H1 (cell line): ENCODE results near the gene B3GLCT. TPM values are rescaled to one million over a fixed set of nuclear protein-coding genes. Genes with fewer than 3 reads are reported as not detected.

ENCODE experiments used
- CTCF ChIA-PET: fragments of 300-600 bp; sonication (Branson Sonifier 250); formaldehyde crosslinking; loops from one replicate; lab custom pipeline; 2021; ENCODE audit not compliant: partially characterized antibody; lab: Charles Lee
- POLR2A ChIA-PET: fragments of 300-600 bp; sonication (Branson Sonifier 250); formaldehyde crosslinking; loops from one replicate; lab custom pipeline; 2021; ENCODE audit warnings: inconsistent platforms; ENCODE audit not compliant: partially characterized antibody; lab: Charles Lee
- DNase-seq, 2 experiments: peaks; one replicate each; pipeline versions ENCODE4 v3.0.0 to v3.0.0-alpha.2; 2010 to 2022; ENCODE audit warnings: low spot score in 2 of 2, low read depth in 1 of 2, mixed read lengths in 1 of 2
- FAIRE-seq: peaks from 2 replicates; lab custom pipeline; 2011; peaks lifted over from hg19 to GRCh38; lab: Jason Lieb, UNC
- H2AFZ ChIP-seq: 2 replicates; pipeline ENCODE4 v1.8.1; 2012; ENCODE audit warnings: low read length, inconsistent platforms
- H2AK5ac ChIP-seq: 2 replicates; pipeline ENCODE4 v1.6.1; 2013; ENCODE audit warnings: low read depth, low read length
- H2BK120ac ChIP-seq: replicated peaks from 2 replicates; pipeline ENCODE3; 2013; ENCODE audit warnings: low read depth, low read length, inconsistent platforms
- H2BK12ac ChIP-seq: 2 replicates; pipeline ENCODE4 v1.6.1; 2013; ENCODE audit warnings: low read depth, low read length
- H2BK15ac ChIP-seq: 2 replicates; pipeline ENCODE4 v1.6.1; 2013; ENCODE audit warnings: low read length
- H2BK20ac ChIP-seq: 2 replicates; pipeline ENCODE4 v1.6.1; 2013; ENCODE audit warnings: low read length
- H2BK5ac ChIP-seq: 2 replicates; pipeline ENCODE4 v1.6.1; 2013; ENCODE audit warnings: low read depth, low read length
- H3K14ac ChIP-seq: 2 replicates; pipeline ENCODE4 v1.6.1; 2013; ENCODE audit warnings: inconsistent platforms; ENCODE audit not compliant: insufficient read length
- H3K18ac ChIP-seq: 2 replicates; pipeline ENCODE4 v1.6.1; 2013; ENCODE audit warnings: low read length; ENCODE audit errors: extremely low read depth
- H3K23ac ChIP-seq: 2 replicates; pipeline ENCODE4 v1.6.1; 2013; ENCODE audit warnings: inconsistent platforms; ENCODE audit not compliant: insufficient read length
- H3K23me2 ChIP-seq: 2 replicates; pipeline ENCODE4 v1.6.1; 2013; ENCODE audit warnings: low read depth, low read length
- H3K27ac ChIP-seq: 2 replicates; pipeline ENCODE4 v1.6.1; 2011; ENCODE audit warnings: low read depth, low read length, inconsistent platforms
- H3K27me3 ChIP-seq, 4 experiments: replicated peaks in 1 of 4; 1 replicate in 1 of 4; 2 replicates in 3 of 4; pipeline versions ENCODE4 v1.6.1 to v1.8.1; 2011 to 2013; ENCODE audit warnings: low read length in 3 of 4, mild to moderate bottlenecking in 3 of 4, inconsistent platforms in 2 of 4, mixed read lengths in 2 of 4, moderate library complexity in 1 of 4; ENCODE audit not compliant: control insufficient read depth in 3 of 4, insufficient read depth in 3 of 4; ENCODE audit errors: extremely low read depth in 1 of 4
- H3K36me3 ChIP-seq, 4 experiments: 2 replicates each; pipeline versions ENCODE4 v1.6.1 to v1.8.1; 2011 to 2013; ENCODE audit warnings: mild to moderate bottlenecking in 4 of 4, low read length in 3 of 4, moderate library complexity in 2 of 4, control low read depth in 1 of 4, inconsistent platforms in 1 of 4; ENCODE audit not compliant: insufficient read depth in 4 of 4, control insufficient read depth in 2 of 4
- H3K4ac ChIP-seq: replicated peaks from 2 replicates; pipeline ENCODE3; 2013; ENCODE audit warnings: low read length, low read depth, mixed read lengths, inconsistent platforms; ENCODE audit not compliant: insufficient read length
- H3K4me1 ChIP-seq, 4 experiments: replicated peaks in 1 of 4; 1 replicate in 1 of 4; 2 replicates in 3 of 4; pipeline versions ENCODE4 v1.6.1 to v1.8.1; 2011 to 2013; ENCODE audit warnings: low read length in 3 of 4, inconsistent platforms in 2 of 4, mixed read lengths in 1 of 4; ENCODE audit not compliant: insufficient read depth in 4 of 4, control insufficient read depth in 3 of 4
- H3K4me2 ChIP-seq, 2 experiments: 2 replicates each; pipeline versions ENCODE4 v1.6.1 to v1.8.1; 2011 to 2013; ENCODE audit warnings: low read depth in 2 of 2, low read length in 2 of 2, control low read depth in 1 of 2, inconsistent platforms in 1 of 2, mild to moderate bottlenecking in 1 of 2; ENCODE audit not compliant: insufficient read depth in 1 of 2
- H3K4me3 ChIP-seq, 4 experiments: fragments of 200-600, 300-600 bp in 1 of 4; sonication (generic), shearing (Covaris generic), sonication (Bioruptor Twin) in 1 of 4; 2 replicates each; pipeline versions ENCODE4 v1.5.1 to v1.8.1; 2011 to 2016; ENCODE audit warnings: low read length in 4 of 4, low read depth in 3 of 4, control low read depth in 2 of 4, inconsistent platforms in 2 of 4, mild to moderate bottlenecking in 2 of 4, mixed read lengths in 1 of 4, moderate library complexity in 1 of 4; ENCODE audit not compliant: insufficient read depth in 2 of 4; ENCODE audit errors: extremely low read depth in 1 of 4
- H3K56ac ChIP-seq: replicated peaks from 2 replicates; pipeline ENCODE3; 2013; ENCODE audit warnings: low read depth, mild to moderate bottlenecking, mixed read lengths, low read length, inconsistent platforms; ENCODE audit not compliant: insufficient read length
- H3K79me1 ChIP-seq: 2 replicates; pipeline ENCODE4 v1.6.1; 2013; ENCODE audit warnings: low read depth, low read length, control low read depth
- H3K79me2 ChIP-seq, 2 experiments: 2 replicates each; pipeline versions ENCODE4 v1.6.1 to v1.8.1; 2012 to 2013; ENCODE audit warnings: low read length in 2 of 2, mild to moderate bottlenecking in 2 of 2, inconsistent platforms in 1 of 2; ENCODE audit not compliant: insufficient read depth in 2 of 2, control insufficient read depth in 1 of 2
- H3K9ac ChIP-seq, 4 experiments: replicated peaks in 1 of 4; 1 replicate in 1 of 4; 2 replicates in 3 of 4; pipeline versions ENCODE4 v1.6.1 to v1.8.1; 2011 to 2013; ENCODE audit warnings: low read depth in 3 of 4, low read length in 3 of 4, control low read depth in 2 of 4, mild to moderate bottlenecking in 2 of 4, moderate library complexity in 2 of 4, inconsistent platforms in 1 of 4; ENCODE audit errors: extremely low read depth in 1 of 4
- H3K9me3 ChIP-seq, 2 experiments: 2 replicates each; pipeline versions ENCODE4 v1.6.1 to v1.8.1; 2012 to 2013; ENCODE audit warnings: mild to moderate bottlenecking in 2 of 2, moderate library complexity in 2 of 2, control low read depth in 1 of 2, inconsistent platforms in 1 of 2, low read depth in 1 of 2, low read length in 1 of 2, mixed read lengths in 1 of 2; ENCODE audit not compliant: insufficient read depth in 2 of 2
- H4K20me1 ChIP-seq, 2 experiments: replicated peaks in 1 of 2; 2 replicates each; pipeline versions ENCODE3 to v1.8.1; 2011 to 2013; ENCODE audit warnings: inconsistent platforms in 2 of 2, low read length in 2 of 2, mild to moderate bottlenecking in 1 of 2; ENCODE audit not compliant: insufficient read depth in 2 of 2, control insufficient read depth in 1 of 2
- H4K5ac ChIP-seq: 2 replicates; pipeline ENCODE4 v1.6.1; 2013; ENCODE audit warnings: low read length, low read depth, mixed read lengths, inconsistent platforms; ENCODE audit not compliant: insufficient read length
- H4K8ac ChIP-seq: 2 replicates; pipeline ENCODE4 v1.8.0; 2013; ENCODE audit warnings: mild to moderate bottlenecking, moderate library complexity, low read length, inconsistent platforms; ENCODE audit not compliant: insufficient read depth; ENCODE audit errors: extremely low read depth
- H4K91ac ChIP-seq: replicated peaks from 2 replicates; pipeline ENCODE3; 2013; ENCODE audit warnings: low read length, mixed read lengths, inconsistent platforms; ENCODE audit not compliant: insufficient read length
- ASH2L ChIP-seq: fragments of 200-600, 300-600 bp; sonication (generic); IDR thresholded peaks from one replicate; pipeline ENCODE4 v1.7.1; 2017; ENCODE audit warnings: low read length
- POLR2AphosphoS5 ChIP-seq: IDR thresholded peaks from 2 replicates; pipeline ENCODE4 v1.6.1; 2011; ENCODE audit warnings: low read depth, low read length
- WGBS, 2 experiments: shearing (Covaris generic) in 1 of 2; methylation state at CpG; one replicate each; pipeline versions ENCODE4 v1.1.6 to v1.1.7; 2013 to 2015; ENCODE audit warnings: low lambda C conversion rate in 2 of 2, mixed read lengths in 2 of 2, inconsistent platforms in 1 of 2, low coverage in 1 of 2, missing lambda C conversion rate in 1 of 2; ENCODE audit not compliant: insufficient replicate concordance in 2 of 2, insufficient coverage in 1 of 2, insufficient read length in 1 of 2; ENCODE audit errors: extremely low coverage in 1 of 2, missing lambda C conversion rate in 1 of 2; 5-methylcytosine and 5-hydroxymethylcytosine counted together
- polyA plus RNA-seq, 7 experiments: library from polyadenylated mRNA; depleted of rRNA in 3 of 7; stranded (reverse) in 5 of 7; unstranded in 2 of 7; fragments of >200 nt in 5 of 7; fragments of 200-250 nt in 2 of 7; gene quantifications; 1 replicate in 5 of 7; 2 replicates in 1 of 7; 4 replicates in 1 of 7; pipeline versions ENCODE4 v1.2.1 to v1.2.3, GENCODE V29; 2011 to 2013; ENCODE audit warnings: missing spikeins in 2 of 7, mixed read lengths in 2 of 7
- total RNA-seq: library from RNA; stranded (reverse); fragmentation: NEBNext Ultra II Directional; extraction: Animal tissue kit (Norgen Biotek cat#: 25700); gene quantifications from 2 replicates; pipeline ENCODE4 v1.2.1, GENCODE V29; 2021

The B3GLCT gene
- total and polyA plus RNA-seq, 2 of the 8 experiments (the other 6 are each of a cell fraction or from before 2014, with no cell fraction given): 1.5 to 4.1 TPM

GRCh38 chr13:31351376-31351775 lies 151.6 kb downstream of the B3GLCT start:
- TF ChIP-seq POLR2AphosphoS5 (no peak), ASH2L (no peak)
- no peak overlapping the region for H2BK12ac ChIP-seq
- CTCF ChIA-PET: interaction anchor here (0.6 to 1.6 kb wide), 4 partner anchors 21 to 461 kb away, joined by 3 to 7 read pairs (median 3); no protein-coding TSS in a partner anchor

More at GRCh38 chr13:31351376-31351775, 151.6 kb downstream of the B3GLCT start:
- POLR2A ChIA-PET: no interaction called here
- Histone ChIP-seq H2BK5ac (no peak overlapping the region), H4K5ac (no peak overlapping the region), H3K9ac (no peak overlapping the region), H3K56ac (no peak overlapping the region), H3K23me2 (no peaks in the 10 kb centered on the region), H3K4me2 (no peak overlapping the region), H2BK120ac (no peak overlapping the region), H3K36me3 (no peaks in the 10 kb centered on the region), H3K79me1 (no peaks in the 10 kb centered on the region), H3K23ac (no peak overlapping the region), H2AFZ (no peak overlapping the region), H3K4me1 (no peaks in the 10 kb centered on the region), H3K9me3 (peaks cover 21 to 29% of the 10 kb centered on the region in 2 experiments), H3K79me2 (no peaks in the 10 kb centered on the region), H4K91ac (no peak overlapping the region), H2AK5ac (no peak overlapping the region), H3K18ac (no peak overlapping the region), H2BK15ac (no peak overlapping the region), H3K27me3 (no peaks in the 10 kb centered on the region), H2BK20ac (no peak overlapping the region), H3K4ac (no peak overlapping the region), H3K14ac (no peak overlapping the region), H4K8ac (no peak overlapping the region), H4K20me1 (no peaks in the 10 kb centered on the region), H3K27ac (no peak overlapping the region), H3K4me3 (no peak overlapping the region)
- no peak for DNase-seq
- 94% methylated on average over 2 of the region's 2 CpGs; no CpG with 5 or more reads in 1 of the 2 experiments for WGBS, 2 experiments
- no peak for FAIRE-seq
